HFFc6 (cell line): ENCODE measurements around the gene IGFL2. TPM values are rescaled to one million over a fixed set of nuclear protein-coding genes. Genes with fewer than 3 reads are reported as not detected.
"Not testable (repeated sequence)": the region's sequence is repeated elsewhere in the genome, so short reads cannot be mapped to it uniquely, and the experiment has no call there.

Experiments used
- DNase-seq: peaks from one replicate; pipeline ENCODE4 v3.0.0-alpha.2; 2018
- H3K27ac Mint-ChIP-seq: 2 replicates; pipeline ENCODE4 v1.8.0; 2020; ENCODE audit warnings: mild to moderate bottlenecking, mixed read lengths
- H3K27me3 Mint-ChIP-seq: 2 replicates; pipeline ENCODE4 v1.8.0; 2021; ENCODE audit warnings: mild to moderate bottlenecking, moderate library complexity, mixed read lengths; ENCODE audit not compliant: insufficient read depth
- H3K36me3 Mint-ChIP-seq: 2 replicates; pipeline ENCODE4 v1.8.0; 2021; ENCODE audit warnings: low read depth, mixed read lengths
- H3K4me1 Mint-ChIP-seq: 2 replicates; pipeline ENCODE4 v1.8.0; 2020; ENCODE audit warnings: low read depth, mixed read lengths
- H3K4me3 Mint-ChIP-seq: 2 replicates; pipeline ENCODE4 v1.8.0; 2020; ENCODE audit warnings: mild to moderate bottlenecking, moderate library complexity, mixed read lengths
- H3K9me3 Mint-ChIP-seq: 2 replicates; pipeline ENCODE4 v1.8.0; 2020; ENCODE audit warnings: mild to moderate bottlenecking, mixed read lengths
- long read RNA-seq: library from polyadenylated mRNA; unstranded; transcript quantifications from one replicate; pipeline ENCODE4 v2.0.0, GENCODE V29; 2019
- total RNA-seq, 6 experiments: library from RNA; stranded (reverse); fragmentation: NEBNext Ultra II Directional; extraction: Animal tissue kit (Norgen Biotek cat#: 25700); gene quantifications; 2 replicates in 1 of 6; 3 replicates in 5 of 6; pipeline ENCODE4 v1.2.3, GENCODE V29; 2021
- TF ChIP-seq, protein P1 (sequence below): fragments of 200-600 bp; sonication (generic); IDR thresholded peaks from 2 replicates; pipeline ENCODE4 v1.5.0; 2021; ENCODE audit warnings: antibody characterized with exemption, mild to moderate bottlenecking

Gene IGFL2
- total RNA-seq: not detected
- long read RNA-seq: 0 reads

DNA sequence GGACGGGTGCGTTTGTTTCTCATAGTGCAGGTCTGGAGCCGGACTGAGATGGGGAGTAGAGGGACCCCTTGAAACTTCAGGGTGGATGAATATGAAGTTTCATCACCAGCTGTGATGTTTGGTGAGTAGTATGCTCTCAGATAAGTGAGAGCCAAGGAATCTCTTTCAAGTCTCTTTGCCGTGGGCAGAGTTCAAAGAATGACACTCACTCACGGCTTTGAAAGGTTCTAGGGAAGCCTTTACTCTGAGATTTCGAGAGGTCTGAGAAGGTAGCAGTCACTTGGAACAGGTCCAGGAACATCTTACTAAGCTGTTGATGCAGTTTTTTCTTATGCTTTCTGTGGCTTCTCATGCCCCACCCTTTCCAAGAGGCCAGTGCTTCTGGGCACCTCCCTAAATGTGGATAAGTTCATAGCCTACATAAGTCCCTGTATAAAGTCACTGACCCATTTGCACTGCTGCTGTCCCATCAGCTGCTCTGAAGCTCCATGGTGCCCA lies at the start of gene IGFL2:
IGFL2 (plus strand) TSS at position 448 of the 498 bp plus-strand sequence; CDS start at position 489, 41 bp downstream.
- H3K27ac Mint-ChIP-seq: no peak within 1 kb of the TSS
- H3K4me1 Mint-ChIP-seq: no peaks in the 10 kb centered on the region
- TF ChIP-seq, protein P1, sequence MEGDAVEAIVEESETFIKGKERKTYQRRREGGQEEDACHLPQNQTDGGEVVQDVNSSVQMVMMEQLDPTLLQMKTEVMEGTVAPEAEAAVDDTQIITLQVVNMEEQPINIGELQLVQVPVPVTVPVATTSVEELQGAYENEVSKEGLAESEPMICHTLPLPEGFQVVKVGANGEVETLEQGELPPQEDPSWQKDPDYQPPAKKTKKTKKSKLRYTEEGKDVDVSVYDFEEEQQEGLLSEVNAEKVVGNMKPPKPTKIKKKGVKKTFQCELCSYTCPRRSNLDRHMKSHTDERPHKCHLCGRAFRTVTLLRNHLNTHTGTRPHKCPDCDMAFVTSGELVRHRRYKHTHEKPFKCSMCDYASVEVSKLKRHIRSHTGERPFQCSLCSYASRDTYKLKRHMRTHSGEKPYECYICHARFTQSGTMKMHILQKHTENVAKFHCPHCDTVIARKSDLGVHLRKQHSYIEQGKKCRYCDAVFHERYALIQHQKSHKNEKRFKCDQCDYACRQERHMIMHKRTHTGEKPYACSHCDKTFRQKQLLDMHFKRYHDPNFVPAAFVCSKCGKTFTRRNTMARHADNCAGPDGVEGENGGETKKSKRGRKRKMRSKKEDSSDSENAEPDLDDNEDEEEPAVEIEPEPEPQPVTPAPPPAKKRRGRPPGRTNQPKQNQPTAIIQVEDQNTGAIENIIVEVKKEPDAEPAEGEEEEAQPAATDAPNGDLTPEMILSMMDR: no peak
- no peaks in the 10 kb centered on the region; the same call in 1 of the 2 replicates for H3K9me3 Mint-ChIP-seq
- no peaks in the 10 kb centered on the region for H3K36me3 Mint-ChIP-seq
- no peak within 1 kb of the TSS for H3K4me3 Mint-ChIP-seq
- DNase-seq: no peak
- H3K27me3 Mint-ChIP-seq: peaks cover 49% of the 10 kb centered on the region

DNA sequence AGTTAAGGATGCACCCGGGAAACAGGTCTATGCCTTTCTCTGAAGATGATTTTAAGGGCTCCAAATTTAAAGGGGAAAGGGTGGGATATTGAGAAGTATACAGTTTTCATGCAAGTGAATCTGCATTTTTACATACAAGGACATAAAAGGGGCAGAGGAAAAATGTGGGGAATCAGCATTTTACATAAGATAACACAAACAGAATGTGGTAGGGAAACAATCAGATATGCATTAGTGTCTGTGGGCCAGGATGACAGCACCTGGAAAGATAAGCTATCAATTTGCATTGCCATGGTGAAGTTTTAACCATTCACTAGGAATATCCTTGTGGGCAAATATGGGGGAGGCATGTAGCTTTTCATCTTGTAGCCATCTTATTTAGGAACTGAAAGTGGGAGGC lies 47.7 kb upstream of the IGFL2 start:
- Mint-ChIP-seq H3K36me3 (peaks cover 13% of the 10 kb centered on the region), H3K27ac (no peak overlapping the region), H3K4me1 (no peaks in the 10 kb centered on the region), H3K9me3 (peaks cover 19% of the 10 kb centered on the region), H3K27me3 (peaks cover 30% of the 10 kb centered on the region), H3K4me3 (no peak overlapping the region)
- TF ChIP-seq, protein P1: no peak
- no peak for DNase-seq

GRCh38 chr19:46101293-46101692 lies 46.7 kb upstream of the IGFL2 start:
- Mint-ChIP-seq H3K4me3 (no peak overlapping the region), H3K27me3 (peaks cover 26% of the 10 kb centered on the region), H3K36me3 (peaks cover 13% of the 10 kb centered on the region), H3K4me1 (no peaks in the 10 kb centered on the region), H3K27ac (no peak overlapping the region), H3K9me3 (peaks cover 19% of the 10 kb centered on the region)
- TF ChIP-seq, protein P1: no peak
- DNase-seq: no peak

- Mint-ChIP-seq H3K9me3 (peaks cover 10% of the 10 kb centered on the region), H3K27me3 (peaks cover 20% of the 10 kb centered on the region)
- H3K4me1 Mint-ChIP-seq, H3K4me3 Mint-ChIP-seq, DNase-seq, H3K27ac Mint-ChIP-seq, H3K36me3 Mint-ChIP-seq: not testable (repeated sequence)
These were observed 45.7 kb upstream of the IGFL2 start for GRCh38 chr19:46102333-46102732.

- DNase-seq: no peak
These were observed 40.7 kb upstream of the IGFL2 start for GRCh38 chr19:46107371-46107770.

GRCh38 chr19:46109876-46110275 lies 38.2 kb upstream of the IGFL2 start:
- DNase-seq: no peak
- Mint-ChIP-seq H3K9me3 (no peaks in the 10 kb centered on the region), H3K27me3 (peaks cover 15% of the 10 kb centered on the region), H3K4me3 (no peak overlapping the region), H3K27ac (no peak overlapping the region), H3K4me1 (peaks cover 4% of the 10 kb centered on the region), H3K36me3 (no peaks in the 10 kb centered on the region)
- TF ChIP-seq, protein P1: no peak

More at GRCh38 chr19:46107371-46107770, 40.7 kb upstream of the IGFL2 start:
- TF ChIP-seq, protein P1: no peak
- Mint-ChIP-seq H3K9me3 (no peaks in the 10 kb centered on the region), H3K27ac (no peak overlapping the region), H3K27me3 (peaks cover 7% of the 10 kb centered on the region), H3K36me3 (no peaks in the 10 kb centered on the region), H3K4me1 (no peaks in the 10 kb centered on the region), H3K4me3 (no peak overlapping the region)
